K562 (cell line): ENCODE data around the gene SKAP2. TPM values are rescaled to one million over a fixed set of nuclear protein-coding genes. Genes with fewer than 3 reads are reported as not detected.

ENCODE experiments used
- ATAC-seq: fragments of 200-7000 bp; cut with Tn5 transposase; 3 replicates; pipeline ENCODE4 v1.9.1; 2020; ENCODE audit warnings: moderate library complexity
- BruUV-seq: library from RNA; stranded (reverse); fragments of 400-500 nt; replicated peaks from 2 replicates; lab custom pipeline; 2021; lab: Mats Ljungman, UMichigan
- CTCF ChIA-PET: fragments of 300-600 bp; formaldehyde crosslinking; extraction: SDS; loops from one replicate; lab custom pipeline; 2021; ENCODE audit warnings: low intra/inter-chr PET ratio; lab: Yijun Ruan, JAX
- POLR2A ChIA-PET: fragments of 300-600, 350-650 bp; sonication (Branson Sonifier 250); formaldehyde crosslinking; extraction: SDS; loops from one replicate; lab custom pipeline; 2021; ENCODE audit warnings: antibody characterized with exemption, inconsistent platforms; lab: Yijun Ruan, JAX
- DNase-seq, 4 experiments: peaks; one replicate each; pipeline versions ENCODE4 v3.0.0 to v3.0.0-alpha.2; 2011 to 2018; ENCODE audit warnings: low spot score in 3 of 4, mixed read lengths in 3 of 4; ENCODE audit errors: extremely low read depth in 1 of 4
- FAIRE-seq: peaks from 2 replicates; lab custom pipeline; 2011; peaks lifted over from hg19 to GRCh38; lab: Jason Lieb, UNC
- H2AFZ ChIP-seq: 2 replicates; pipeline ENCODE4 v1.6.0; 2011; ENCODE audit warnings: low read depth, low read length, control low read depth, inconsistent platforms
- H3K27ac ChIP-seq: fragments of 200-600 bp; 3 replicates; pipeline ENCODE4 v1.8.0; 2011; ENCODE audit warnings: low read depth, mild to moderate bottlenecking, control low read depth, inconsistent platforms, low read length, moderate library complexity, mixed read lengths; ENCODE audit errors: extremely low read depth
- H3K27me3 ChIP-seq, 2 experiments: fragments of 300-600 bp in 1 of 2; 2 replicates in 1 of 2; 3 replicates in 1 of 2; pipeline versions ENCODE4 v1.6.0 to v1.8.0; 2011; ENCODE audit warnings: inconsistent platforms in 2 of 2, low read length in 2 of 2, mild to moderate bottlenecking in 1 of 2, mixed read lengths in 1 of 2, moderate library complexity in 1 of 2; ENCODE audit not compliant: control insufficient read depth in 2 of 2, insufficient read depth in 2 of 2
- H3K36me3 ChIP-seq: fragments of 300-600 bp; 3 replicates; pipeline ENCODE4 v1.8.0; 2011; ENCODE audit warnings: mild to moderate bottlenecking, low read length, inconsistent platforms; ENCODE audit not compliant: control insufficient read depth, insufficient read depth
- H3K4me1 ChIP-seq, 2 experiments: fragments of 200-600 bp in 1 of 2; replicated peaks in 1 of 2; 2 replicates in 1 of 2; 3 replicates in 1 of 2; pipeline versions ENCODE4 v1.5.1 to v1.8.0; 2011; ENCODE audit warnings: inconsistent platforms in 2 of 2, low read length in 2 of 2, mild to moderate bottlenecking in 1 of 2, mixed read lengths in 1 of 2, moderate library complexity in 1 of 2; ENCODE audit not compliant: control insufficient read depth in 2 of 2, insufficient read depth in 2 of 2
- H3K4me2 ChIP-seq: 2 replicates; pipeline ENCODE4 v1.6.1; 2011; ENCODE audit warnings: low read length, control low read depth, inconsistent platforms, mixed read lengths; ENCODE audit not compliant: insufficient read depth
- H3K4me3 ChIP-seq: fragments of 200-600 bp; sonication (generic), shearing (Covaris generic); 2 replicates; pipeline ENCODE4 v1.5.1; 2016; ENCODE audit warnings: control low read depth, inconsistent platforms
- H3K79me2 ChIP-seq: fragments of 200-600 bp; 3 replicates; pipeline ENCODE4 v1.8.0; 2011; ENCODE audit warnings: low read length, inconsistent platforms; ENCODE audit not compliant: control insufficient read depth, insufficient read depth
- H3K9ac ChIP-seq, 2 experiments: 2 replicates each; pipeline versions ENCODE4 v1.6.0 to v1.6.1; 2011; ENCODE audit warnings: low read depth in 2 of 2, low read length in 2 of 2, control low read depth in 1 of 2, inconsistent platforms in 1 of 2, mild to moderate bottlenecking in 1 of 2, mixed read lengths in 1 of 2; ENCODE audit not compliant: insufficient read depth in 1 of 2
- H3K9me1 ChIP-seq: one replicate; pipeline ENCODE4 v1.6.0; 2011; ENCODE audit warnings: inconsistent platforms, mild to moderate bottlenecking, low read length, moderate library complexity; ENCODE audit not compliant: control insufficient read depth, insufficient read depth
- H3K9me3 ChIP-seq: replicated peaks from 2 replicates; pipeline ENCODE4 v1.5.1; 2011; ENCODE audit warnings: low read depth, low read length, inconsistent platforms; ENCODE audit not compliant: control insufficient read depth, insufficient read depth
- H4K20me1 ChIP-seq: replicated peaks from 2 replicates; pipeline ENCODE4 v1.6.1; 2011; ENCODE audit warnings: low read length, inconsistent platforms, mixed read lengths; ENCODE audit not compliant: control insufficient read depth, insufficient read depth
- BCOR ChIP-seq: fragments of 450-650 bp; IDR thresholded peaks from 2 replicates; pipeline ENCODE4 v1.6.1; 2016
- KDM5B ChIP-seq: fragments of 200-600 bp; sonication (generic); IDR thresholded peaks from 2 replicates; pipeline ENCODE4 v1.6.1; 2012; ENCODE audit warnings: low read depth, mild to moderate bottlenecking, moderate library complexity, low read length, control low read depth, inconsistent platforms; ENCODE audit not compliant: insufficient replicate concordance
- TRIM28 ChIP-seq: fragments of 450-650 bp; IDR thresholded peaks from 2 replicates; pipeline ENCODE4 v1.6.1; 2017
- ZNF311 ChIP-seq: fragments of 250-450 bp; sonication (Bioruptor Pico); IDR thresholded peaks from 2 replicates; pipeline ENCODE4 v1.4.0; 2020; ENCODE audit warnings: mild to moderate bottlenecking, moderate library complexity
- ZNF431 ChIP-seq: sonication (generic); formaldehyde crosslinking; IDR thresholded peaks from 2 replicates; pipeline ENCODE4 v1.8.0; 2022; ENCODE audit warnings: mild to moderate bottlenecking, missing genetic modification reagents
- ZSCAN29 ChIP-seq: fragments of 450-650 bp; IDR thresholded peaks from 2 replicates; pipeline ENCODE4 v1.6.1; 2017
- WGBS: fragments of 100-300 bp; shearing (Covaris generic); methylation state at CpG from one replicate; pipeline ENCODE4 v1.1.6; 2016; ENCODE audit warnings: low coverage, mixed read lengths; ENCODE audit not compliant: insufficient coverage; ENCODE audit errors: missing lambda C conversion rate; 5-methylcytosine and 5-hydroxymethylcytosine counted together
- in situ Hi-C: fragments of 300-500 bp; cut with MboI; formaldehyde crosslinking; loops from 4 replicates; pipeline ENCODE4 v1.15.0; 2018; ENCODE audit warnings: inconsistent platforms, mixed read lengths
- intact Hi-C: fragments of 100-400 bp; cut with micrococcal nuclease; formaldehyde crosslinking; loops from 2 replicates; pipeline ENCODE4 v1.14.2; 2022
- polyA plus RNA-seq, 8 experiments: library from polyadenylated mRNA; depleted of rRNA in 4 of 8; stranded (reverse) in 5 of 8; unstranded in 3 of 8; fragments of >200 nt; fragmentation: Nextera tagmentation in 2 of 8; fragmentation: Illumina TruSeq in 1 of 8; extraction: Ambion mirVana in 2 of 8; extraction: Trizol in 1 of 8; gene quantifications; 2 replicates each; pipeline versions ENCODE4 v1.2.1 to v1.2.3, GENCODE V29; 2011 to 2014; ENCODE audit warnings: inconsistent platforms in 1 of 8, missing spikeins in 1 of 8
- total RNA-seq, 7 experiments: library from RNA; depleted of rRNA in 6 of 7; stranded (reverse); fragments of >200 nt in 6 of 7; fragmentation: Illumina TruSeq in 2 of 7; extraction: Trizol in 2 of 7; gene quantifications; 2 replicates each; pipeline versions ENCODE4 v1.2.1 to v1.2.3, GENCODE V29; 2011 to 2021; ENCODE audit warnings: low replicate concordance in 1 of 7
- TF ChIP-seq, protein P1 (sequence below): IDR thresholded peaks from 3 replicates; pipeline ENCODE4 v1.6.1; 2011; ENCODE audit warnings: borderline replicate concordance, mild to moderate bottlenecking, moderate library complexity; ENCODE audit not compliant: insufficient read length; ENCODE audit errors: extremely low read depth
- TF ChIP-seq, protein P2 (sequence below): fragments of 250-450 bp; sonication (Bioruptor Pico); IDR thresholded peaks from 2 replicates; pipeline ENCODE4 v1.4.0; 2020; ENCODE audit warnings: mild to moderate bottlenecking, moderate library complexity, borderline replicate concordance
- TF ChIP-seq, protein P3 (sequence below): fragments of 250-450 bp; sonication (Bioruptor Pico); IDR thresholded peaks from 2 replicates; pipeline ENCODE4 v1.5.0; 2021
- TF ChIP-seq, protein P4 (sequence below): fragments of 250-450 bp; sonication (Bioruptor Pico); IDR thresholded peaks from 2 replicates; pipeline ENCODE4 v1.8.0; 2022; ENCODE audit warnings: inconsistent platforms, mild to moderate bottlenecking, moderate library complexity, borderline replicate concordance
- TF ChIP-seq, protein P5 (sequence below): sonication (generic); formaldehyde crosslinking; IDR thresholded peaks from 2 replicates; pipeline ENCODE4 v1.5.0; 2020; ENCODE audit warnings: missing genetic modification reagents

SKAP2 gene
- total and polyA plus RNA-seq, 9 of the 15 experiments (the other 6 are each of a cell fraction or from before 2014, with no cell fraction given), result 4.2 to 11.7 (median 8.3) TPM

DNA sequence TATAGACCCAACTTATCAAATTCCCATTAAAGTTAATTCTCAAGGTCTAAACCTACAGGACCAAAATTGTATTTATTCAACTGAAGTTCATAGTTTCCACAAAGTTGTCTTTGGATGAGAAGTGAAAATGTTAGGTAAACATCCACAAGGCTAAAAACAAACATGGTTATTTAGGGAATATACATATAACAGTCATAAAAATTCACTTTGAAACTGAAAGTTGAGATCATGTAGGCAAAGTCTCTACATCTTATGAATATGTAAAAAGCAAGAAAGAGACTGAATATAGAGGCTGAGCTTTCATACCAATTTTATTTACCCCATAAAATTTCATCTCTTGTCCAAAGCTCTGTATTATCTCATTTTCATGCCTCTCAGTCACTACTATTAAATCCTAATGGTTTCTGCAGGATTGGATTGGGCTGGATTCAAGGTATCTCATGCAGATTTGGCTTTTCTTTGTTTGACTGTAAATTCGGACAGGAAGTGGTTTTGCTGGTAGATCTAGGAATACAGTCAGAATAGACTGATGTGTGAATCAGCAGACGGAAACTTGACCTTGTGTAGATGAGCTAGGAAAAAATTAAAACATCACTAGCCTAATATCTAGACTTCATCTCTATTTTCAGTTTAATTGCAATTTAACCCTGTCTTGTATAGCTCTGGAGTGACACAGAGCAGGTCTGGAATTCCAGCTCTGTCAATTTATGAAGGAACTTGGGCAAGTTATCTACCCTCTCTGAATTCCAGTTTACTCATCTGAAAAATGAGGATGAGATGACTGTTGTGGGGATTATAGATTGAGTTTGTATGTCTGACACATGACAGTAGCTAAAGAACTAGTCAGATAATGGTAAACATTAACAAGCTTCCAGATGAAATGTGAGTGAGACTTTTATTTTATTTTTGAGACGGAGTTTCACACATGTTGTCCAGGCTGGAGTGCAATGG is 27.3 kb upstream of the SKAP2 start:
- ATAC-seq, result no peak
- CTCF ChIA-PET, result interaction anchor here (0.7 kb wide), 1 partner anchor 17 kb away, joined by 4 read pairs; no protein-coding TSS in a partner anchor
- no peaks in the 10 kb centered on the region for H3K9me3 ChIP-seq
- FAIRE-seq, result no peak
- H3K4me2 ChIP-seq, result no peak overlapping the region
- POLR2A ChIA-PET, result no interaction called here
- WGBS, result 0% methylated on average over 3 of the region's 3 CpGs
- in situ Hi-C loops, result no loop called here
- H3K27ac ChIP-seq, result no peak overlapping the region
- DNase-seq, result no peak
- intact Hi-C loops, result no loop called here
- 0 out of 5 replicates have a peak, but pooled peaks cover 0 to 2% of the 10 kb centered on the region in 2 experiments for H3K27me3 ChIP-seq
- no peaks in the 10 kb centered on the region for H3K79me2 ChIP-seq
- H4K20me1 ChIP-seq, result no peaks in the 10 kb centered on the region
- no peaks in the 10 kb centered on the region for H3K4me1 ChIP-seq
- H2AFZ ChIP-seq, result no peak overlapping the region
- H3K4me3 ChIP-seq, result no peak overlapping the region
- BruUV-seq, result no TSS peak
- no peaks in the 10 kb centered on the region for H3K36me3 ChIP-seq
- no peaks in the 10 kb centered on the region for H3K9me1 ChIP-seq
- no peak overlapping the region for H3K9ac ChIP-seq
- TF ChIP-seq, protein P1, sequence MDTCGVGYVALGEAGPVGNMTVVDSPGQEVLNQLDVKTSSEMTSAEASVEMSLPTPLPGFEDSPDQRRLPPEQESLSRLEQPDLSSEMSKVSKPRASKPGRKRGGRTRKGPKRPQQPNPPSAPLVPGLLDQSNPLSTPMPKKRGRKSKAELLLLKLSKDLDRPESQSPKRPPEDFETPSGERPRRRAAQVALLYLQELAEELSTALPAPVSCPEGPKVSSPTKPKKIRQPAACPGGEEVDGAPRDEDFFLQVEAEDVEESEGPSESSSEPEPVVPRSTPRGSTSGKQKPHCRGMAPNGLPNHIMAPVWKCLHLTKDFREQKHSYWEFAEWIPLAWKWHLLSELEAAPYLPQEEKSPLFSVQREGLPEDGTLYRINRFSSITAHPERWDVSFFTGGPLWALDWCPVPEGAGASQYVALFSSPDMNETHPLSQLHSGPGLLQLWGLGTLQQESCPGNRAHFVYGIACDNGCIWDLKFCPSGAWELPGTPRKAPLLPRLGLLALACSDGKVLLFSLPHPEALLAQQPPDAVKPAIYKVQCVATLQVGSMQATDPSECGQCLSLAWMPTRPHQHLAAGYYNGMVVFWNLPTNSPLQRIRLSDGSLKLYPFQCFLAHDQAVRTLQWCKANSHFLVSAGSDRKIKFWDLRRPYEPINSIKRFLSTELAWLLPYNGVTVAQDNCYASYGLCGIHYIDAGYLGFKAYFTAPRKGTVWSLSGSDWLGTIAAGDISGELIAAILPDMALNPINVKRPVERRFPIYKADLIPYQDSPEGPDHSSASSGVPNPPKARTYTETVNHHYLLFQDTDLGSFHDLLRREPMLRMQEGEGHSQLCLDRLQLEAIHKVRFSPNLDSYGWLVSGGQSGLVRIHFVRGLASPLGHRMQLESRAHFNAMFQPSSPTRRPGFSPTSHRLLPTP, result no peak
- TF ChIP-seq, protein P2, sequence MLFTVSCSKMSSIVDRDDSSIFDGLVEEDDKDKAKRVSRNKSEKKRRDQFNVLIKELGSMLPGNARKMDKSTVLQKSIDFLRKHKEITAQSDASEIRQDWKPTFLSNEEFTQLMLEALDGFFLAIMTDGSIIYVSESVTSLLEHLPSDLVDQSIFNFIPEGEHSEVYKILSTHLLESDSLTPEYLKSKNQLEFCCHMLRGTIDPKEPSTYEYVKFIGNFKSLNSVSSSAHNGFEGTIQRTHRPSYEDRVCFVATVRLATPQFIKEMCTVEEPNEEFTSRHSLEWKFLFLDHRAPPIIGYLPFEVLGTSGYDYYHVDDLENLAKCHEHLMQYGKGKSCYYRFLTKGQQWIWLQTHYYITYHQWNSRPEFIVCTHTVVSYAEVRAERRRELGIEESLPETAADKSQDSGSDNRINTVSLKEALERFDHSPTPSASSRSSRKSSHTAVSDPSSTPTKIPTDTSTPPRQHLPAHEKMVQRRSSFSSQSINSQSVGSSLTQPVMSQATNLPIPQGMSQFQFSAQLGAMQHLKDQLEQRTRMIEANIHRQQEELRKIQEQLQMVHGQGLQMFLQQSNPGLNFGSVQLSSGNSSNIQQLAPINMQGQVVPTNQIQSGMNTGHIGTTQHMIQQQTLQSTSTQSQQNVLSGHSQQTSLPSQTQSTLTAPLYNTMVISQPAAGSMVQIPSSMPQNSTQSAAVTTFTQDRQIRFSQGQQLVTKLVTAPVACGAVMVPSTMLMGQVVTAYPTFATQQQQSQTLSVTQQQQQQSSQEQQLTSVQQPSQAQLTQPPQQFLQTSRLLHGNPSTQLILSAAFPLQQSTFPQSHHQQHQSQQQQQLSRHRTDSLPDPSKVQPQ (CRISPR knock-in tag), result no peak
- TF ChIP-seq, protein P3, sequence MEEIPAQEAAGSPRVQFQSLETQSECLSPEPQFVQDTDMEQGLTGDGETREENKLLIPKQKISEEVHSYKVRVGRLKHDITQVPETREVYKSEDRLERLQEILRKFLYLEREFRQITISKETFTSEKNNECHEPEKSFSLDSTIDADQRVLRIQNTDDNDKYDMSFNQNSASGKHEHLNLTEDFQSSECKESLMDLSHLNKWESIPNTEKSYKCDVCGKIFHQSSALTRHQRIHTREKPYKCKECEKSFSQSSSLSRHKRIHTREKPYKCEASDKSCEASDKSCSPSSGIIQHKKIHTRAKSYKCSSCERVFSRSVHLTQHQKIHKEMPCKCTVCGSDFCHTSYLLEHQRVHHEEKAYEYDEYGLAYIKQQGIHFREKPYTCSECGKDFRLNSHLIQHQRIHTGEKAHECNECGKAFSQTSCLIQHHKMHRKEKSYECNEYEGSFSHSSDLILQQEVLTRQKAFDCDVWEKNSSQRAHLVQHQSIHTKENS (CRISPR knock-in tag), result no peak
- TF ChIP-seq KDM5B (no peak), TRIM28 (no peak), BCOR (no peak), ZNF311 (CRISPR knock-in tag) (no peak), ZSCAN29 (no peak), ZNF431 (no peak)
- TF ChIP-seq, protein P4, sequence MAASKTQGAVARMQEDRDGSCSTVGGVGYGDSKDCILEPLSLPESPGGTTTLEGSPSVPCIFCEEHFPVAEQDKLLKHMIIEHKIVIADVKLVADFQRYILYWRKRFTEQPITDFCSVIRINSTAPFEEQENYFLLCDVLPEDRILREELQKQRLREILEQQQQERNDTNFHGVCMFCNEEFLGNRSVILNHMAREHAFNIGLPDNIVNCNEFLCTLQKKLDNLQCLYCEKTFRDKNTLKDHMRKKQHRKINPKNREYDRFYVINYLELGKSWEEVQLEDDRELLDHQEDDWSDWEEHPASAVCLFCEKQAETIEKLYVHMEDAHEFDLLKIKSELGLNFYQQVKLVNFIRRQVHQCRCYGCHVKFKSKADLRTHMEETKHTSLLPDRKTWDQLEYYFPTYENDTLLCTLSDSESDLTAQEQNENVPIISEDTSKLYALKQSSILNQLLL (CRISPR knock-in tag), result no peak
- TF ChIP-seq, protein P5, sequence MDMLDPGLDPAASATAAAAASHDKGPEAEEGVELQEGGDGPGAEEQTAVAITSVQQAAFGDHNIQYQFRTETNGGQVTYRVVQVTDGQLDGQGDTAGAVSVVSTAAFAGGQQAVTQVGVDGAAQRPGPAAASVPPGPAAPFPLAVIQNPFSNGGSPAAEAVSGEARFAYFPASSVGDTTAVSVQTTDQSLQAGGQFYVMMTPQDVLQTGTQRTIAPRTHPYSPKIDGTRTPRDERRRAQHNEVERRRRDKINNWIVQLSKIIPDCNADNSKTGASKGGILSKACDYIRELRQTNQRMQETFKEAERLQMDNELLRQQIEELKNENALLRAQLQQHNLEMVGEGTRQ, result no peak
